ENCODE data around the gene DSC2. TPM values are rescaled to one million over a fixed set of nuclear protein-coding genes. Genes with fewer than 3 reads are reported as not detected.

The DSC2 gene
- total RNA-seq, 4 donors from 2014 or later, result 20.0 to 35.7 (median 26.8) TPM

- 92 to 96% methylated on average over 3 of the region's 3 CpGs for WGBS, 2 donors
- no peak for TF ChIP-seq POLR2A (IDR thresholded peaks at IDR 0.05)
- TF ChIP-seq, protein P1, sequence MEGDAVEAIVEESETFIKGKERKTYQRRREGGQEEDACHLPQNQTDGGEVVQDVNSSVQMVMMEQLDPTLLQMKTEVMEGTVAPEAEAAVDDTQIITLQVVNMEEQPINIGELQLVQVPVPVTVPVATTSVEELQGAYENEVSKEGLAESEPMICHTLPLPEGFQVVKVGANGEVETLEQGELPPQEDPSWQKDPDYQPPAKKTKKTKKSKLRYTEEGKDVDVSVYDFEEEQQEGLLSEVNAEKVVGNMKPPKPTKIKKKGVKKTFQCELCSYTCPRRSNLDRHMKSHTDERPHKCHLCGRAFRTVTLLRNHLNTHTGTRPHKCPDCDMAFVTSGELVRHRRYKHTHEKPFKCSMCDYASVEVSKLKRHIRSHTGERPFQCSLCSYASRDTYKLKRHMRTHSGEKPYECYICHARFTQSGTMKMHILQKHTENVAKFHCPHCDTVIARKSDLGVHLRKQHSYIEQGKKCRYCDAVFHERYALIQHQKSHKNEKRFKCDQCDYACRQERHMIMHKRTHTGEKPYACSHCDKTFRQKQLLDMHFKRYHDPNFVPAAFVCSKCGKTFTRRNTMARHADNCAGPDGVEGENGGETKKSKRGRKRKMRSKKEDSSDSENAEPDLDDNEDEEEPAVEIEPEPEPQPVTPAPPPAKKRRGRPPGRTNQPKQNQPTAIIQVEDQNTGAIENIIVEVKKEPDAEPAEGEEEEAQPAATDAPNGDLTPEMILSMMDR (IDR thresholded peaks at IDR 0.05), result no peak
- DNase-seq (ENCODE audit: low spot score in 2 of 2), result no peak
- no peak overlapping the region for H3K4me3 ChIP-seq (ENCODE audit: low read depth, poor library complexity, severe bottlenecking)
- intact Hi-C loops (cut with DNase I; ENCODE audit: low total_unique reads), result no loop called here
Measured at GRCh38 chr18:31058897-31059296, 43.3 kb downstream of the DSC2 start.

DNA sequence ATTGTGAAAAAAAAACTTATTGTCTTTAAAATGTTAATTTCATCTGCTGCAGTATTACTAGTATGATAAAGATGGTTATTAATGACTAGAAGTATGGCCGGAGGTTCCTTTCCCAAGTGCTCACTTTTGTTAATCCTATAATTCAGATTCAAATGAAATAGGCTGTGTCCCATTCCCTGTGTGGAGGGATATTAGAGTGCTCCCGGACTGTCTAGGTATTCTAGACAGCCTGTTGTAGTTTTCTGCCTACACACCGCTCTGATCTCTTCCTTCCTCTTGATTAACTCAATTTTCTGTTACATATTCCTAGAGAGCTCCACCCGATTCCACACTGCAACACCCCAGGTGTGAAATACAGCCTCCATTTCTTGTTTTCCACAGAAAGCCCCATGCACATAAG is 44.3 kb downstream of the DSC2 start:
- TF ChIP-seq POLR2A (IDR thresholded peaks at IDR 0.05), result no peak
- TF ChIP-seq, protein P1 (IDR thresholded peaks at IDR 0.05), result no peak
- no peak overlapping the region for H3K4me3 ChIP-seq (ENCODE audit: low read depth, poor library complexity, severe bottlenecking)
- DNase-seq (ENCODE audit: low spot score in 2 of 2), result no peak
- intact Hi-C loops (cut with DNase I; ENCODE audit: low total_unique reads), result no loop called here
- WGBS, 2 donors, result 76 to 79% methylated on average over 4 of the region's 4 CpGs

GRCh38 chr18:31057051-31057450 is 45.2 kb downstream of the DSC2 start:
- intact Hi-C loops (cut with DNase I; ENCODE audit: low total_unique reads), result no loop called here
- no peak for TF ChIP-seq POLR2A (IDR thresholded peaks at IDR 0.05)
- TF ChIP-seq, protein P1 (IDR thresholded peaks at IDR 0.05), result no peak
- no peak overlapping the region for H3K4me3 ChIP-seq (ENCODE audit: low read depth, poor library complexity, severe bottlenecking)
- WGBS, 2 donors, result 27 to 30% methylated on average over 5 of the region's 5 CpGs
- no peak for DNase-seq (ENCODE audit: low spot score in 2 of 2)

DNA sequence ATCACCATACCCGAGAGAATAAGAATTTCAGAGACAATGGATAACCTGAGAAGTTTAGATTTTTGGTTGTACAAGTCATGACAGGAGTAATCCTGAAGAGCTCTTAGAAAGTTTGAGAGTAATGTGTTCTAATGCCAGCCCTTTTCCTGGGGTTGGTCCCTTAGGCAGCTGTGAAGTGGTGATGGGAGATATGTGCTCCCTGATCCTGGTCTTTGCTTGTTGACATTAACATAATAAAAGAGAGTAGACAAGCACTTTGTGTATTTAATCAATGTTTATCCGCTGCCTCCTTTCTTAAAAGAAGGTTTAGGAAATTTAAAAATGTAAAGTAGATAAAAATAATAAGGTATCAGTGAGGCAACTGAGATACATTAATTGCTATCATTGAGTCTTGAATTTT is 45.9 kb downstream of the DSC2 start:
- no peak overlapping the region for H3K4me3 ChIP-seq (ENCODE audit: low read depth, poor library complexity, severe bottlenecking)
- DNase-seq (ENCODE audit: low spot score in 2 of 2), result no peak
- intact Hi-C loops (cut with DNase I; ENCODE audit: low total_unique reads), result no loop called here
- WGBS, 2 donors, result 42 to 45% methylated on average over 2 of the region's 2 CpGs
- TF ChIP-seq POLR2A (IDR thresholded peaks at IDR 0.05), result no peak
- TF ChIP-seq, protein P1 (IDR thresholded peaks at IDR 0.05), result no peak

- 71 to 80% methylated on average over 3 of the region's 3 CpGs for WGBS, 2 donors
- no peak for TF ChIP-seq POLR2A (IDR thresholded peaks at IDR 0.05)
- TF ChIP-seq, protein P1 (IDR thresholded peaks at IDR 0.05), result no peak
- no peak for DNase-seq (ENCODE audit: low spot score in 2 of 2)
- H3K4me3 ChIP-seq (ENCODE audit: low read depth, poor library complexity, severe bottlenecking), result no peak overlapping the region
- intact Hi-C loops (cut with DNase I; ENCODE audit: low total_unique reads), result no loop called here
Measured at GRCh38 chr18:31050635-31051034, 51.6 kb downstream of the DSC2 start.

DNA sequence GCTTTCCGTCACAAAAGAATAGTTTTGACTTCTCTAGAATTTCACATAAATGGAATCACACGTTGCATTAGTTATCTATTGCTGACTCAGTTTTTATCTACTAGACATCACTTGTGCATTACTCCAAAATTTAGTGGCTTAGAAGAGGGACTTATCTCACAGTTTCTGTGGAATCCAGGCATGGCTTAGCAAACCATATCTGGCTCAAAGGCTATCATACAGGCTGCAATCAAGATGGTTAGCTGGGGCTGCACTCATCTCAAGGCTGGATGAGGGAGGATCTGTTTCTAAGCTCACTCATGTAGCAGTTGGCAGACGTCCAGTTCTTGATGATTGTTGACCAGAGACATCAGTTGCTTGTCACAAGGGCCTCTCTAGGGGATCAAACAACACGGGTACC is 53.0 kb downstream of the DSC2 start:
- WGBS, 2 donors, result 36 to 47% methylated on average over 4 of the region's 4 CpGs
- DNase-seq (ENCODE audit: low spot score in 2 of 2), result no peak
- intact Hi-C loops (cut with DNase I; ENCODE audit: low total_unique reads), result no loop called here
- TF ChIP-seq, protein P1 (IDR thresholded peaks at IDR 0.05), result no peak
- TF ChIP-seq POLR2A (IDR thresholded peaks at IDR 0.05), result no peak
- H3K4me3 ChIP-seq (ENCODE audit: low read depth, poor library complexity, severe bottlenecking), result no peak overlapping the region
